K562 (cell line): ENCODE results near the gene CEP131. TPM values are rescaled to one million over a fixed set of nuclear protein-coding genes. Genes with fewer than 3 reads are reported as not detected.

ENCODE experiments used
- CAMTA2 ChIP-seq: fragments of 250-450 bp; sonication (Bioruptor Pico); conservative IDR thresholded peaks from 2 replicates; pipeline ENCODE4 v1.5.1; 2022
- LEF1 ChIP-seq: fragments of 450-650 bp; IDR thresholded peaks from 2 replicates; pipeline ENCODE4 v1.6.1; 2016; ENCODE audit warnings: mild to moderate bottlenecking
- PML ChIP-seq: IDR thresholded peaks from 2 replicates; pipeline ENCODE4 v1.6.1; 2012; ENCODE audit warnings: low read length, inconsistent platforms
- PREB ChIP-seq: sonication (generic); formaldehyde crosslinking; IDR thresholded peaks from 2 replicates; pipeline ENCODE4 v1.8.1; 2023; ENCODE audit warnings: mild to moderate bottlenecking, missing genetic modification reagents
- SUPT5H ChIP-seq: fragments of 450-650 bp; IDR thresholded peaks from 2 replicates; pipeline ENCODE4 v1.6.1; 2016
- TAL1 ChIP-seq: fragments of 450-650 bp; IDR thresholded peaks from 2 replicates; pipeline ENCODE4 v1.6.1; 2016; ENCODE audit warnings: mild to moderate bottlenecking
- TFAM ChIP-seq: fragments of 250-450 bp; sonication (Bioruptor Pico); conservative IDR thresholded peaks from 2 replicates; pipeline ENCODE4 v1.5.0; 2021; ENCODE audit warnings: mild to moderate bottlenecking, moderate library complexity
- UBTF ChIP-seq, 2 experiments: IDR thresholded peaks; 2 replicates each; pipeline ENCODE4 v1.6.1; 2012; ENCODE audit warnings: improper control_type of control experiment in 2 of 2, low read depth in 2 of 2, low read length in 2 of 2, borderline replicate concordance in 1 of 2
- VEZF1 ChIP-seq: fragments of 200-800 bp; sonication (Bioruptor generic); IDR thresholded peaks from 2 replicates; pipeline ENCODE4 v1.6.1; 2017; ENCODE audit warnings: missing genetic modification characterization, missing compliant biosample characterization
- polyA plus RNA-seq, 8 experiments: library from polyadenylated mRNA; depleted of rRNA in 4 of 8; stranded (reverse) in 5 of 8; unstranded in 3 of 8; fragments of >200 nt; fragmentation: Nextera tagmentation in 2 of 8; fragmentation: Illumina TruSeq in 1 of 8; extraction: Ambion mirVana in 2 of 8; extraction: Trizol in 1 of 8; gene quantifications; 2 replicates each; pipeline versions ENCODE4 v1.2.1 to v1.2.3, GENCODE V29; 2011 to 2014; ENCODE audit warnings: inconsistent platforms in 1 of 8, missing spikeins in 1 of 8
- total RNA-seq, 7 experiments: library from RNA; depleted of rRNA in 6 of 7; stranded (reverse); fragments of >200 nt in 6 of 7; fragmentation: Illumina TruSeq in 2 of 7; extraction: Trizol in 2 of 7; gene quantifications; 2 replicates each; pipeline versions ENCODE4 v1.2.1 to v1.2.3, GENCODE V29; 2011 to 2021; ENCODE audit warnings: low replicate concordance in 1 of 7
- TF ChIP-seq, protein P1 (sequence below): fragments of 250-450 bp; sonication (Bioruptor Pico); IDR thresholded peaks from 2 replicates; pipeline ENCODE4 v1.6.1; 2021; ENCODE audit warnings: mild to moderate bottlenecking
- TF ChIP-seq, protein P2 (sequence below): fragments of 450-650 bp; IDR thresholded peaks from 2 replicates; pipeline ENCODE4 v1.6.1; 2016

Gene CEP131
- total and polyA plus RNA-seq, 9 of the 15 experiments (the other 6 are each of a cell fraction or from before 2014, with no cell fraction given): 0.24 to 21.2 (median 2.3) TPM

DNA sequence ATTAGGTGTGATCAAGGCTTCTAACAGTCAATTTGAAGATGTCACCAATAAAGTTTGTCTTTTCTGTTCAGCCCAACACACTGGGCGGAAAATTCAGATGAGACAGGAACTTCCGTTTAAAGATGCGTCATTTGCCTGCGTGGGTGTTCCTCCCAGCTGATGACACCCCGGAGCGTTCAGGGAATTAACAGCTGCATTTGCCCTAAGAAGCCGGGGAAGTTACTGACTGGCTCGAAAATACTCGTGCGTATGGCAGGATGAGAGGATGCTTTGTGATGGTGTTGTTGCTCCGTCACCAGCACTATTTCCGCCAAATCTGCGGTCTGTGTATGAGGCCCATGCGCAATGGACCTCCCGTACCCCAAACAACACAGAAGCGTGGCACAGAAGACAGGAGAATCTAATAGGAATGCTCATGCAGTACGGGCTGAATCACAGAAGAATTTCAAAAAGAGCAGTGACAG is 69.4 kb downstream of the CEP131 start (continued):
- 0 out of 2 replicates have a peak, but pooled peaks have one; percentile 27 for TF ChIP-seq VEZF1 (CRISPR knock-in tag)
- TF ChIP-seq LEF1: peak; percentile 65; the same call in 1 of the 2 replicates
- TF ChIP-seq, protein P1, sequence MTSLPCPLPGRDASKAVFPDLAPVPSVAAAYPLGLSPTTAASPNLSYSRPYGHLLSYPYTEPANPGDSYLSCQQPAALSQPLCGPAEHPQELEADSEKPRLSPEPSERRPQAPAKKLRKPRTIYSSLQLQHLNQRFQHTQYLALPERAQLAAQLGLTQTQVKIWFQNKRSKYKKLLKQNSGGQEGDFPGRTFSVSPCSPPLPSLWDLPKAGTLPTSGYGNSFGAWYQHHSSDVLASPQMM (CRISPR knock-in tag): no peak
- TF ChIP-seq, protein P2, sequence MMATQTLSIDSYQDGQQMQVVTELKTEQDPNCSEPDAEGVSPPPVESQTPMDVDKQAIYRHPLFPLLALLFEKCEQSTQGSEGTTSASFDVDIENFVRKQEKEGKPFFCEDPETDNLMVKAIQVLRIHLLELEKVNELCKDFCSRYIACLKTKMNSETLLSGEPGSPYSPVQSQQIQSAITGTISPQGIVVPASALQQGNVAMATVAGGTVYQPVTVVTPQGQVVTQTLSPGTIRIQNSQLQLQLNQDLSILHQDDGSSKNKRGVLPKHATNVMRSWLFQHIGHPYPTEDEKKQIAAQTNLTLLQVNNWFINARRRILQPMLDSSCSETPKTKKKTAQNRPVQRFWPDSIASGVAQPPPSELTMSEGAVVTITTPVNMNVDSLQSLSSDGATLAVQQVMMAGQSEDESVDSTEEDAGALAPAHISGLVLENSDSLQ: peak; percentile 45
- no peak for TF ChIP-seq SUPT5H
- TF ChIP-seq PREB: no peak
- TF ChIP-seq TFAM (CRISPR knock-in tag): no peak
- TF ChIP-seq UBTF (IDR thresholded peaks at IDR 0.05; ENCODE audit: borderline replicate concordance in 1 of 2, low read depth in 2 of 2, low read length in 2 of 2): no peak
- TF ChIP-seq PML: no peak
- TF ChIP-seq CAMTA2: no peak
- no peak for TF ChIP-seq TAL1
